ENCODE results near the gene C1QTNF7. TPM values are rescaled to one million over a fixed set of nuclear protein-coding genes. Genes with fewer than 3 reads are reported as not detected.

The C1QTNF7 gene
- total RNA-seq, 1 donor from 2014 or later, result 4.1 TPM

GRCh38 chr4:15385515-15385914 lies 42.3 kb upstream of the C1QTNF7 start:
- H3K4me3 Mint-ChIP-seq, result no peak overlapping the region
- H3K9me3 Mint-ChIP-seq, result no peaks in the 10 kb centered on the region
- DNase-seq (ENCODE audit: low spot score in 2 of 2, unreplicated experiment in 2 of 2), result no peak
- peaks cover 6% of the 10 kb centered on the region for H3K4me1 Mint-ChIP-seq
- no peak overlapping the region for H3K27ac Mint-ChIP-seq
- TF ChIP-seq CTCF (IDR thresholded peaks at IDR 0.05; ENCODE audit: unreplicated experiment), result no peak
- no peaks in the 10 kb centered on the region for H3K36me3 Mint-ChIP-seq
- H3K27me3 Mint-ChIP-seq (ENCODE audit: low read depth), result no peaks in the 10 kb centered on the region

DNA sequence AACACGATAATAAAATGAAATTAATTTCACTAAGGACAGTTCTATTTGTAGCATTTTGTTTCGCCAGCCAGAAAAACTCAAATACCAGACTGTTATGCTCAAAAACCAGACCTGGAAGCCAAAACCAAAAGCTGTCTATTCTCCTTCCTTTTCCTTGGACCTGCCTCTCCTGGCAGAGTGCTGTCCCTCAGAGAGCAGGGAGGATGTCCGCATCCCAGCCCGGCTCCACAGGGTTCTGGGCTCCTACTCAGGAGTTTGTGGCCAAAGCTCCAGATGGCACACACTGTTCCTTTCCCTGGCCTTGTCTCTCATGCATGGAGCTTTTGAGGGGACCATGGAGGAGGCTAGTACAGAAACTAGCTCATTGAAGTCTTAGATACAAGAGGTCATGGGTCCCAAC lies 41.9 kb upstream of the C1QTNF7 start:
- H3K4me3 Mint-ChIP-seq, result no peak overlapping the region
- no peak for DNase-seq (ENCODE audit: low spot score in 2 of 2, unreplicated experiment in 2 of 2)
- H3K4me1 Mint-ChIP-seq, result peaks cover 6% of the 10 kb centered on the region
- no peaks in the 10 kb centered on the region for H3K27me3 Mint-ChIP-seq (ENCODE audit: low read depth)
- no peak overlapping the region for H3K27ac Mint-ChIP-seq
- H3K9me3 Mint-ChIP-seq, result no peaks in the 10 kb centered on the region
- H3K36me3 Mint-ChIP-seq, result no peaks in the 10 kb centered on the region
- TF ChIP-seq CTCF (IDR thresholded peaks at IDR 0.05; ENCODE audit: unreplicated experiment), result no peak

- H3K4me1 Mint-ChIP-seq, result peaks cover 7% of the 10 kb centered on the region
- no peaks in the 10 kb centered on the region for H3K27me3 Mint-ChIP-seq (ENCODE audit: low read depth)
- H3K9me3 Mint-ChIP-seq, result no peaks in the 10 kb centered on the region
- H3K36me3 Mint-ChIP-seq, result no peaks in the 10 kb centered on the region
- no peak for TF ChIP-seq CTCF (IDR thresholded peaks at IDR 0.05; ENCODE audit: unreplicated experiment)
- no peak overlapping the region for H3K27ac Mint-ChIP-seq
- no peak overlapping the region for H3K4me3 Mint-ChIP-seq
- DNase-seq (ENCODE audit: low spot score in 2 of 2, unreplicated experiment in 2 of 2), result no peak
These were observed 37.3 kb upstream of the C1QTNF7 start for GRCh38 chr4:15390494-15390893.

- Mint-ChIP-seq H3K27me3 (ENCODE audit: low read depth) (no peaks in the 10 kb centered on the region), H3K9me3 (peaks cover 4% of the 10 kb centered on the region), H3K4me3 (no peak overlapping the region)
These were observed 35.6 kb upstream of the C1QTNF7 start for GRCh38 chr4:15392053-15392805.

GRCh38 chr4:15395311-15395710 lies 32.5 kb upstream of the C1QTNF7 start:
- Mint-ChIP-seq H3K4me3 (no peak overlapping the region), H3K27ac (no peak overlapping the region), H3K4me1 (peaks cover 22% of the 10 kb centered on the region), H3K27me3 (ENCODE audit: low read depth) (no peaks in the 10 kb centered on the region), H3K36me3 (no peaks in the 10 kb centered on the region), H3K9me3 (peaks cover 4% of the 10 kb centered on the region)
- no peak for DNase-seq (ENCODE audit: low spot score in 2 of 2, unreplicated experiment in 2 of 2)
- TF ChIP-seq CTCF (IDR thresholded peaks at IDR 0.05; ENCODE audit: unreplicated experiment), result no peak

More at GRCh38 chr4:15392053-15392805, 35.6 kb upstream of the C1QTNF7 start:
- Mint-ChIP-seq H3K36me3 (no peaks in the 10 kb centered on the region), H3K4me1 (peaks cover 11% of the 10 kb centered on the region), H3K27ac (no peak overlapping the region)
- no peak for TF ChIP-seq CTCF (IDR thresholded peaks at IDR 0.05; ENCODE audit: unreplicated experiment)
- DNase-seq (ENCODE audit: low spot score in 2 of 2, unreplicated experiment in 2 of 2), result no peak

Data from mesothelial cell of epicardium (in vitro differentiated cells).